Left colon (tissue), 2 donors: ENCODE measurements around the gene KRCC1. TPM values are rescaled to one million over a fixed set of nuclear protein-coding genes. Genes with fewer than 3 reads are reported as not detected.

Experiments
- ATAC-seq: fragments of 200-7000 bp; cut with Tn5 transposase; one replicate; pipeline ENCODE4 v1.9.1; 2020; ENCODE audit warnings: mild to moderate bottlenecking, moderate library complexity
- DNase-seq, 2 donors: peaks; one replicate each; pipeline ENCODE4 v3.0.0-alpha.2; 2020
- intact Hi-C, 2 donors: fragments of 100-400 bp; cut with DNase I in 1 of 2; cut with micrococcal nuclease in 1 of 2; formaldehyde crosslinking; loops; one replicate each; pipeline versions ENCODE4 v1.11.2 to v1.14.0; 2022; cut with DNase I, micrococcal nuclease
- total RNA-seq, 2 donors: library from RNA; stranded (reverse); fragmentation: NEBNext Ultra II Directional; extraction: Animal tissue kit (Norgen Biotek cat#: 25700); gene quantifications; one replicate each; pipeline ENCODE4 v1.2.1, GENCODE V29; 2021
- donor health status: DM: no; HTN: no; CAD: no.
- donor health status: DM: yes; HTN: yes; CAD: no.

Gene KRCC1
- total RNA-seq, 2 donors from 2014 or later = 41.5 to 58.4 TPM

DNA sequence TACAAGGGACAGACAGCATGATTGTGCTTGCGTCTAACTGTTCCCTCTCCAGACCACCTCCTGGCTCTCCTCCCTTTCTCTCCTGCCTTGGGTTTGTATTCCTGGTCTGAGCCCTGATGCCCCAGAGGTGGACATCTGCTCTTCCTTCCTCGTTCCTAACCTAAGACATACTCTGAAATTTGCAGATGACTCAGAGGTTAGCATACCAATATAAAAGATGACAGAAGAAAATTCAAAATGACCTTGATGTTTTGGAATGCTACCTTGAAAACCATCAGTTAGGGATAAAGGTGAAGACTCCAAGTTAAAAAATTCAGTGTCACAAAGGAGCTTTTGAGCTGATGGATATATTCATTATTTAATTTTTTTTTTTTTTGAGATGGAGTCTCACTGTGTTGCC is 25.0 kb upstream of the KRCC1 start:
- DNase-seq (no peak), ATAC-seq (no peak)
- intact Hi-C loops = no loop called here

DNA sequence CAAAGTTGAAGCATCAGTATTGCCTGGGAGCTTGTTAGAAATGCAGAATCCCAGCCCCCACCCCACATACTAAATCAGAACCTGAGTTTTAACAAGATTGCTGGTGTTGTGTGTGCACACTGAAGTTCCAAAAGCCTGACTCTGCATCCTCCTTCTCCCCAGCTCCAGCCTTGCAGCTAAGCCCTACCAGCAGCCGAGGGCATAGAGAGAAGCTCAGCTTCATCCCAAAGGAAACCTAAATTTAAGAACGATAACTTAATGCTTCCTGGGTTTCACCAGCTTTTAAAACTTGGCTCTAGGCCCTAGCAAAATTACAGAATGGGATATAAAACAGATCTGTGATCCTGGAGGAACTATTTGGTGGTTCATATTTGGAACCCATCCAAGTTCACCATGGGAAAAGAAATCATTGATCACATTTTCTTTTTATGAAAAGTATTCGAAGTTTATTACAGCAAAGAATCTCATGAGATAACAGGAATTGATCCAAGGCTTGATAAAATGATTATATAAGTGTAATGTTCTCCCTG is 23.1 kb upstream of the KRCC1 start:
- no peak for ATAC-seq
- intact Hi-C loops = no loop called here
- DNase-seq = no peak

DNA sequence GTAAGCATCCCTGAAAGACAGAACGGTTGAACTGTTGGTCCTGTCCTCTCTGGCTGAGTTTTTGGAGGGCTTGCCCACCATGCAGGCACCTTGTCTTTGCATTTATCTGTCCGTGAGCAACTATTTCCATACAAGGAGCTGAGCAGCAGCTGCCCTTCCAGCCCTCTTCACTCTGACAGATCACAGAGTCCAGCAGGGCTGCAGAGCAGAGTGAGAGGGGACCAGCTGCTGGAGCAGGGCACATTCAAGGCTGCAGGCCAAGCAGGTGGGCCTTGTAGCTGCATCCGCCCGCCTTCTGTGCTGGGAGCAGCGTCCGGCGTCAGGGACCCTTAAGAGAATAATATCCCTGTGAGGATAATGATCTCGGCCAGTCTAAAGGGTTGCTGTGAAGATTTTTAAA is 21.5 kb upstream of the KRCC1 start:
- no peak for DNase-seq
- intact Hi-C loops = no loop called here
- no peak for ATAC-seq

DNA sequence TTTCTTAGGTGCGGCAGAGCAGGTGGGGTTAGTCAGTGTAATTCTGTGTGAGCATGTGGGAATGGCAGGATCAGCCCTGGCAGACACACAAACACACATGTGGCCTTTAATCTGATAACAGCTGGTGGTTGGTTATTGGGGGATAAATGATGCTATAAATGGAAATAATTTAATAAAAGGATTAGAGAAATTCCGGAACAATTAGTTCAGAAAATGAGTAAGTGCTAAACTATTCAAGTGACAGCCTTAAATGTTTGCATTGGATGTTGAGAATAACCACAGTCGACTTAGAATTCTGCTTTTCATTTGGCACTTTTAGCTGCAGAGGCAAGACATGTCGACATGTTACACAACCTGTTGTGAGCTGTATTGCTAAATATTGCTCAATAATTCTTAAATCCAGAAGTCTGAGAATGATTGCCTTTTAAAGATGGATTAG is 19.3 kb upstream of the KRCC1 start:
- DNase-seq (no peak), ATAC-seq (no peak)
- intact Hi-C loops = no loop called here

DNA sequence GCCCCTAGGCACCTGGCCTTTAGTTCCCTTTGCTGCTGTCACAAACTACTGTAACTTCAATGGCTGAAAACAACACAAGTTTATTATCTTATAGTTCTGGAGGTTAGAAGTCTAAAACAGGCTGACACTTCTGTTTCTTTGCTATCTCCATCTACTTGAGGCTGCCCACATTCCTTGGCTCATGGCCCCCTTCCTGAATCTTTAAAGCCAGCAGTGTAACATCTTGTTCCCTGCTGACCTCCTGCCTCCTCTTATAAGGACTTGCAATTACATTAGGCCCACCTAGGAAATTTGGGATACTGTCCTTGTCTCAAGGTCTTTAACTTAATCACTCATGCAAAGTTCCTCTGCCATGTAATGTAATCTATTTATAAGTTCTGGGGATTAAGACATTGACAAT is 18.6 kb upstream of the KRCC1 start:
- DNase-seq = no peak
- no peak for ATAC-seq
- intact Hi-C loops = no loop called here

DNA sequence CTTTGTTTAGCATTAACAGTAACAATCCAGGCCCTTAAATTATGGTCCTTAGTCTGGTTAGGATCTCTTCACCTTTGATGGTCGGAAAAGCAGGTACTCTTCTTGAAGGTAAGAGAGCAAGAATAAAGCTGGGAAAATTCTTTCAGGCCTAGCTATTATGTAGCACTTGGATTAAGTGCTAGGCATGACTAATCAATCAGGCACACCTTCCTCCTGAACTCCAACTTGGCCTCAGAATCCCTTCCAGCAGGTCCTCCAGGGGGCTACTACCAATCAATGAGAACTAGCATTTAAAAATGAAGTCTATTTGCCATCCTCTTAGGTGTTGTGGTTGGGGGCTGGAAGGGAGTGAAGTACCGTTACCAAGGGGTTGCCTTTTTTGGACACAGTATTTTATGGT is 15.8 kb upstream of the KRCC1 start:
- DNase-seq (no peak), ATAC-seq (no peak)
- intact Hi-C loops = no loop called here

DNA sequence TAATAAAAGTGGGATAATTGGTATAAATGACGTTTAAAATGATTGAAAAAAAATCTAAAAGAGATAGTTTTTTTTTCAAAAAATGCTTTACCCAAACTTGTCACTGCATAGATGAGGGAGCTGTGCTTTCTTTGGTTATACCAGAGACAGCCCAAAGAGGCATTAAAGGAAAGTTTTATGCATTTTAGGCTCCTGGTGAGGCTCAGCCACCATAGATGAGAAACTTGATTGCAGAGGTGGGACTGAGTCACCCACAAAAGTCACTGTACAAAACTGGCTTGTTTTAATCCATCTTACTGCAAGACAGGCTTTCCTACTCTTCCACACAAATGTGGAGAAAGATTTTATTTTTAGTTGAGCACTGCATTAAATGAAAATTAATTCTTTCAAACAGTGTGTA is 14.5 kb upstream of the KRCC1 start:
- no peak for ATAC-seq
- DNase-seq = no peak
- intact Hi-C loops = no loop called here

DNA sequence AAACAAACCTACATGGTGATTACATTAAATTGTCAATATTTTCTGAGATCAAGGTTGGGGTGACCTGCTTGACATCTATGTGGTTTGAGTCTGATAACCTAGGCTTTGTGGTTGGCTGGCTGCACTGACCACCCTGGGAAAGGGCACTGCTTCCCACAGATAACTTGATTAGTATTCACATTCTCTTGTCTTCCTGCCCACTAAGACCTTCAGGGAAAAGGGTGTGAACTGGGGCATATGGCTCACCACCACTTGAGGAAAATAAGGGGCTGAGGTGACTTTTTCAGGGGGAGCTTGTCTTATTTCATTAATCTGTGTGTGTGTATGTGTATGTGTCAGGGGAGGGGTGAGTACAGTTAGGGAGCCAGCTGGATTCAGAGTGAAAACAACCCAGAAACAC is 13.5 kb upstream of the KRCC1 start:
- intact Hi-C loops = loop anchor here in 1 of 2 donors (10.0 kb wide), 1 partner anchor 96 kb away; no protein-coding TSS in a partner anchor
- DNase-seq (no peak), ATAC-seq (no peak)

DNA sequence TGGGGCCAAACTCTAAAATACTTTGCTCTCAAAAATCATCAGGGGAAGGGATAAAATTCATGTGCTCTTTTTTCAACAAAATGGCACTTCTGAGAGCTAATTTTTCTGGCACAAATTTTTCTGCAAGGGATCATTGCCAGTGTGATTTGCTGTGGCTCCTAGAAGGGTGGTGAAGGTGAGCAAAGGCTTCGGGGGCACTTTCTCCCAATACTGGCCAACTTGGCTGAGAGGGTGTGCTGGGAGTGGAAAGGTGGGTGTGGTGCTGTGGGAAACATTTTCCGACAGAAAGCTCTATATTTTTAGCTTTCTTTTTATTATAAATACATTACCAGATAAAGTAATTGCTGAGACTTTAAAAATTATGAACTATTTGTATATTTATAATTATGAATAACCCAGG is 12.5 kb upstream of the KRCC1 start:
- no peak for ATAC-seq
- DNase-seq = no peak
- intact Hi-C loops = loop anchor here in 1 of 2 donors (10.0 kb wide), 1 partner anchor 97 kb away; no protein-coding TSS in a partner anchor

DNA sequence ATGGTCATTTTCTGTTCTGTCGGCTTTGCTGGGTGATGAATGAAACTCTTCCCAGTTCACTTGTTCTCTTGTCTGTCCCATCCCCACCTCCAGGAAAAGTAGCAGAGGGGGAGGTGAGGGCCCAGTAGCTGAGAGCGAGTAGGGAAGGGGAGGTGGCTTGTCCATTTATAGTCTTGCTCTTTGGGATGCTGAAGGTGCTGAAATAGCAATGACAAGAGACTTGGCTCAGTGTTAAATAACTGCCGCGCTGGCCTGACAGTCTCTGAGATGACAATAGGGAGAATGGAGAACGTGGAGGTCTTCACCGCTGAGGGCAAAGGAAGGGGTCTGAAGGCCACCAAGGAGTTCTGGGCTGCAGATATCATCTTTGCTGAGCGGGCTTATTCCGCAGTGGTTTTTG is 12.0 kb upstream of the KRCC1 start, which contains the start of gene SMYD1:
Gene SMYD1 (plus strand): TSS at position 228 of the 400 bp plus-strand sequence. CDS start 40 bp downstream, at position 268.
- no peak for ATAC-seq
- DNase-seq = no peak
- intact Hi-C loops = loop anchor here in 1 of 2 donors (10.0 kb wide), 1 partner anchor 97 kb away; no protein-coding TSS in a partner anchor

DNA sequence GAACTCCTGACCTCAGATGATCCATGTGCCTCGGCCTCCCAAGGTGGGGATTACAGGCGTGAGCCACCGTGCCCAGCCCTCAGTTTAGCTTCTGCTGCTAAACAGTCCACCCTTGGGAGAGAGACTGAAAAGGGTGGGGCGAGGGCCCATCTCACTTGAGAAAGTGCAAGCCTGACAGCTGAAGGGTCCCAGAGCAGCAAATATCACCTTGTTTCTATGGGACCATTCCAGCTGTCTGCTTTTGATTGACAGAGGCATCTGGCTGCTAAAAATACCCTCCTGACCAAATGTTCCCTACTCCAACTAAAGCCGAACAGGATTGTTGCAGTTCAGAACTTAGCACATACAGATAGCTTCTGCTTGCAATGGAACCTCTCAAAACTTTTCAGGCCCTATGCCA is 11.6 kb upstream of the KRCC1 start:
- no peak for ATAC-seq
- intact Hi-C loops = loop anchor here in 1 of 2 donors (10.0 kb wide), 1 partner anchor 98 kb away; no protein-coding TSS in a partner anchor

DNA sequence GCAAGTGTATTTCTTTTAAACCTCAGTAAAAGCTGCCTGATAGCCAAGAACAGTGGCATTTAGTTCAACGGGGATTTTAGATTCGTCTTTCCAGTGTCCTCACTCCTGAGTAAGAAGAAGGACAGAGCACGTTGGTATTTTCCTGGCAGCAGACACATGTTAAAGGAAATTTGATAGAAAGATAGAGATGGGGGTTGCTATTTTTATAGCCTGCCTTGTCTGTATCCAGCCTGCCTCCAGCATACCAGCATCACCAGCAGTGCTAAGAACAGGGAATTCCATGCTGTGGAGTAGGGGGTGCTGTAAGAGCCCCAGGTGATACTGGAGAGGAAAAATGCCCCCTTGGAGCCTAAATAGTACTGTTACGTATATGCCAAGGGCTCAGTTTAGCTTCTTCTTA is 11.0 kb upstream of the KRCC1 start:
- intact Hi-C loops = loop anchor here in 1 of 2 donors (10.0 kb wide), 1 partner anchor 98 kb away; no protein-coding TSS in a partner anchor
- no peak for ATAC-seq

More for the DNA sequence above, 11.6 kb upstream of the KRCC1 start:
- DNase-seq = no peak

DNA sequence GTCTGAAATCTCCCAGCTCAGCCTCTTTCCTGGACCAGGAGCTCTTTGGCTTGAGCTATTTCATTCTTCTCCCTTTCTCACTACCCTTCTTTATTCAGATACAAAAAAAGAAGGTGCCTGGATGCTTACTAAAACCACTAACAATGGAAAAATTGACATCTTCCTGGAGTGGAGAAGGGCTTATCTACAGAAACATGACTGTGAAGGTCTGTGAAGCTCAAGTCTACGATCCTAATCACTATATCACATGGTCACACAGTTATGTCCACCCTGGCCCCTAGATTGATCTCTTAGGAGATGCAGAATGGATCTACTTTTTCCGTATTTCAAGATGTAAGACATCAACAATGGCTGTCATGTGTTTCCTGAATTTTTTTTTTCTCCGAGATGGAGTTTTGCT is 5.7 kb upstream of the KRCC1 start:
- DNase-seq (no peak), ATAC-seq (no peak)
- intact Hi-C loops = loop anchor here in 1 of 2 donors (10.0 kb wide), 1 partner anchor 104 kb away; no protein-coding TSS in a partner anchor

More for the DNA sequence above, 11.0 kb upstream of the KRCC1 start:
- DNase-seq = no peak

DNA sequence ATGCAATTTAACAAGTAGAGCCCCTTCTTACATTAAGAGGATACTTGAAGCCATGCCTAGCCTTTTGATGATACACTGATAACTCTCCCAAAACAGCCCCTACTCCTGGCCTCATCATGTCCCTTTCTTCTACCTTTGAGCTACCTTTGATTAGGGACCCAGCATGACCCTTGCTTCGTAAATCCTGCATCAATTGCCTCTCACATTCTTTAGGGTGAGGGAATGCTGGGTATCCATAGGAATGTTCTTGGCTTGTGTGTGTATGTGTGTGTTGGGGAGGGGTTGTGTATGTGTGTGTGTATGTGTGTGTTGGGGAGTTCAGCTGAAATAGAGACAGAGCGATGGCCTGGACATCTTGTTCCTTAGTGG is 5.3 kb upstream of the KRCC1 start:
- intact Hi-C loops = loop anchor here in 1 of 2 donors (10.0 kb wide), 1 partner anchor 104 kb away; no protein-coding TSS in a partner anchor
- ATAC-seq = no peak
- DNase-seq = no peak

DNA sequence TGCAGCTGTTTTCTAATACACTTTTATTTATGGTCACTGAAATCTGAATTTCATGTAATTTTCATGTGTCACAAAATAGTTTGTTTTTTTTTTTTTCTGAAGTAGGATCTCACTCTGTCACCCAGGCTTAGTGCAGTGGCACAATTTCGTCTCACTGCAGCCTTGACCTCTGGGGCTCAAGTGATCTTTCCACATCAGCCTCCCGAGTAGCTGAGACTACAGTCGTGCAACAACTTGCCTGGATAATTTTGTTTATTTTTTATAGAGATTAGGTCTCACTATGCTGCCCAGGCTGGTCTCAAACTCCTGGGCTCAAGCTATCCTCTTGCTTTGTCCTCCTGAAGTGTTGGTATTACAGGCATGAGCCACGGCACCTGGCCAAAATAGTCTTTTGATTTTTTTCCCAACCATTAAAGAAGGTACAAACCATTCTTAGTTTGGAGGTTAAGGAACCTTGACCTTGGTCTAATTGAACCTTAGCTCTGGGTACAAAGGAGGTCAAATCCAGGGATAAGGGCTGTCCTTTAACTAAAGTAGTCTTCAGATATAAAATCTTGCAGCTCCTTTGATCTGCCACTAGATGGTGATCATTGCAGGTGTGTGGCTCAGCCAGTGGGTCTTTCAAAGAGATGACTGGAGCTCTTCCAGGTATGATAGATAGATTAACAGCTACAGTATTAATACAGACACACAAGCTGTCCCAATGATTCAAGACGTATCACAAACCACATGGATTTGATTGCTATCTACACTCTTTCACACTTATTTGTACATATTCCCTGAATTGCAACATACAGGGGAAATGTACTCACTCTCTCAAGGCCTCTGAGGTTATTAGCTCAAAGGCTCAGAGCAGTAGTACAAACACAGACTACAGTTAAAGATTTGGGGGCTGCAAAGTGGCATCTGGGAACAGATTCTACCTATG is 4.7 kb upstream of the KRCC1 start:
- DNase-seq = no peak
- intact Hi-C loops = loop anchor here in 1 of 2 donors (10.0 kb wide), 1 partner anchor 105 kb away; no protein-coding TSS in a partner anchor
- ATAC-seq = peak; percentile 31

DNA sequence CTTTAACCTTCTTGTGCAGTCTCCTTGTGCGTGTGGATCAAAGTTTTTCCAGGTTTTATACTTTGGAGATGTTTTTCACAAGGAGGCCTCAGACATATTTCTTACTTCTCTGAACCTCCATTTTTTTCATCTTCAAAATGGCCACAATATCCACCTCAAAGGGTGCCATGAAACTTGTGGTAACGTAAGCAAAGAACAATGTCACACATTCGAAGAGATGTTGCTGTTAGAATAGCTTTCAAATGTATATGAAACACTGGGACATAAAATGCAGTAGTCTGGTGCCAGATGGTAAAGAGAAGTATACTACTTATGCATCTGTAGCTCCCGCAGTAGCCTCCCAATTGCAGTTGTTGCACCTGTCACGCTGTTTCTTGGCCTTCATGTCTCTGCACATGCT is 2.6 kb upstream of the KRCC1 start:
- DNase-seq = no peak
- ATAC-seq = no peak
- intact Hi-C loops = no loop called here

DNA sequence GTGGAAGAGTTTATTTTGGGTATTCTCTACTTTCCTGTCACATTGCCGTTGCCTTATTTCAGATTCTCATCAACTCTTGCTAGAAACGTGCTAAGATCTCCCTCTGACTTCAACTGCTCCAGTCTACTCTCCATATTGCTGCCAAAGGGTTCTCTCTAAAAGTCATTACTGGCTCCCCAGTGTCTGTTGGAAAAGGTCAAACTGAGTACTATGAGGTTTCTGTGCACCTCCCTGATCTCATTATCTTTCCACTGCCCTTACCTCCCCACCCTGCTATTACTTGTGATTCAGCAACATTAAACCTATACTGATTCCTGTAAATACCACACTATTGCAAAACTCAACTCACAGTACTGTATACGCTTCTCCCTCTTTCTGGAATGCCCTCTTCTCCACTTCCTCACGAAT is 1.9 kb upstream of the KRCC1 start:
- ATAC-seq (peak; percentile 17), DNase-seq (no peak)
- intact Hi-C loops = no loop called here

DNA sequence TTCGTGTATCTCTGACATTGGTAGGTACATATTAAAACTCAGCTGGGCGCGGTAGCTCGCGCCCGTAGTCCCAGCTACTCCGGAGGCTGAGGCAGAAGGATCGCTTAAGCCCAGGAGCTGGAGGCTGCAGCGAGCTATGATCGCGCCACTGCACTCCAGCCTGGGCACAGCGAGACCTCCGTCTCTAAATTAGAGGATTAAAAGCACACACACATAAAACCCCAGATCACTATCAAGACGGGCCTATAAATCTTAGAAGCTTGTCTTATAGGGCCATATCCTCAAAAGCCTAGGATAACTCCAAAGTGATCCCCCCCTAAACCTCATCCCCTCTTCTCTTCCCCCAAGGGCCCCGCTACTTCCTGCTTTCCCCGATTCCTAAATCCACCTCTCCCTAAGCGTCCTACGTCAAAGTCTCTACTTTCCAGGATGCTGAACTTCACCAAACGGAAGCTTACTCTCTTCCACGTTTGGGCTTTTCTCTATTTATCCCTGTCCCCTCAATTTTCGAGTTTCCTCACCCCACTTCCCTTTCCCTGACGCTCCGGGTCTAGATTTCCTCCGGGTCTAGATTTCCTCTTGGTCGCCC is 707 bp downstream of the KRCC1 start:
- DNase-seq (peak in 1 of 2 donors; percentile 31), ATAC-seq (peak; percentile 6)
- intact Hi-C loops = no loop called here
